HG02571 (cell line): Measurements from ENCODE around the gene STXBP1.
A peak's percentile ranks its signal among the peaks of the same experiment; 100 is the strongest.

Experiments
- ATAC-seq: cut with Tn5 transposase; IDR thresholded peaks from one replicate; pipeline ENCODE4 v1.9.1; 2021; ENCODE audit warnings: mild to moderate bottlenecking, moderate library complexity; ENCODE audit not compliant: unreplicated experiment

Gene STXBP1

GRCh38 chr9:127689329-127690000 lies 77.4 kb downstream of the STXBP1 start:
- no peak for ATAC-seq

- no peak for ATAC-seq
Measured at GRCh38 chr9:127690735-127691134, 78.7 kb downstream of the STXBP1 start.

GRCh38 chr9:127692071-127692470 lies 80.0 kb downstream of the STXBP1 start:
- no peak for ATAC-seq

GRCh38 chr9:127693143-127693542 lies 81.1 kb downstream of the STXBP1 start:
- no peak for ATAC-seq

- no peak for ATAC-seq
Measured at GRCh38 chr9:127693697-127694096, 81.6 kb downstream of the STXBP1 start.

- no peak for ATAC-seq
Measured at GRCh38 chr9:127694890-127695720, 83.0 kb downstream of the STXBP1 start.

- no peak for ATAC-seq
Measured at GRCh38 chr9:127697575-127697974, 85.5 kb downstream of the STXBP1 start.

GRCh38 chr9:127698386-127698785 lies 86.3 kb downstream of the STXBP1 start:
- no peak for ATAC-seq

- peak; percentile 90 for ATAC-seq
Measured at GRCh38 chr9:127698985-127699670, 87.1 kb downstream of the STXBP1 start.

GRCh38 chr9:127700140-127700539 lies 88.1 kb downstream of the STXBP1 start:
- no peak for ATAC-seq

GRCh38 chr9:127700594-127701255 lies 88.6 kb downstream of the STXBP1 start:
- no peak for ATAC-seq

GRCh38 chr9:127703289-127703946 lies 91.3 kb downstream of the STXBP1 start:
- no peak for ATAC-seq

- no peak for ATAC-seq
Measured at GRCh38 chr9:127705577-127706379, 93.7 kb downstream of the STXBP1 start.

- no peak for ATAC-seq
Measured at GRCh38 chr9:127706836-127707241, 94.8 kb downstream of the STXBP1 start, which contains the start of gene CFAP157. CFAP157 (plus strand) TSS chr9:127706988; CDS start chr9:127707032, 44 bp downstream.

- no peak for ATAC-seq
Measured at GRCh38 chr9:127707766-127708165, 95.7 kb downstream of the STXBP1 start.

GRCh38 chr9:127708952-127709587 lies 97.0 kb downstream of the STXBP1 start:
- ATAC-seq = no peak

GRCh38 chr9:127710204-127710783 lies 98.2 kb downstream of the STXBP1 start:
- ATAC-seq = no peak

- no peak for ATAC-seq
Measured at GRCh38 chr9:127711226-127711701, 99.2 kb downstream of the STXBP1 start.

GRCh38 chr9:127711831-127712274 lies 99.8 kb downstream of the STXBP1 start:
- ATAC-seq = no peak
